Loucy (cell line): ENCODE measurements around the gene DHX34.

Experiments used
- EZH2phosphoT487 ChIP-seq: fragments of 200-600 bp; IDR thresholded peaks from 2 replicates; pipeline ENCODE4 v1.6.1; 2018; ENCODE audit warnings: antibody characterized with exemption, mild to moderate bottlenecking, moderate library complexity, borderline replicate concordance
- TF ChIP-seq, protein P1 (sequence below): fragments of 200-600 bp; sonication (generic); conservative IDR thresholded peaks from 2 replicates; pipeline ENCODE4 v1.5.1; 2014; ENCODE audit warnings: mild to moderate bottlenecking, antibody characterized with exemption, low read length

DNA sequence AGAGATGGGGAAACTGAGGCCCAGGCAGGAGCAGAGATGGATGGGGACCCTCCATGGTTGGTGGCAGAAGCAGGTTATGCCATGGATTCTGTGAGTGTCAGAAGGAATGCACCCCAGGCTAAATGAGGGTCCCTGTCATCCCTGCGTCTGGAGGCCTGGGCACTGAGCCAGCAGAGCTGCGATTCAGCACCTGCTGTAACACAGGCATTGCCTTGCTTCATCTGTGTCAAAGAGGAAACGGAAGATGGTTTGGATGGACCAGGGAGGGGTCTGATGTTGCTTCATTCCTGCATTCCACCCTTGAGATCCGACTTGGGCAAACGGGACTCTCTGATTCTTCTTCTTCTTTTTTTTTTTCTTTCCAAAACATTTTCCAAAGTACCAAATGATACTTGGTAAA is 38.3 kb upstream of the DHX34 start:
- TF ChIP-seq, protein P1, sequence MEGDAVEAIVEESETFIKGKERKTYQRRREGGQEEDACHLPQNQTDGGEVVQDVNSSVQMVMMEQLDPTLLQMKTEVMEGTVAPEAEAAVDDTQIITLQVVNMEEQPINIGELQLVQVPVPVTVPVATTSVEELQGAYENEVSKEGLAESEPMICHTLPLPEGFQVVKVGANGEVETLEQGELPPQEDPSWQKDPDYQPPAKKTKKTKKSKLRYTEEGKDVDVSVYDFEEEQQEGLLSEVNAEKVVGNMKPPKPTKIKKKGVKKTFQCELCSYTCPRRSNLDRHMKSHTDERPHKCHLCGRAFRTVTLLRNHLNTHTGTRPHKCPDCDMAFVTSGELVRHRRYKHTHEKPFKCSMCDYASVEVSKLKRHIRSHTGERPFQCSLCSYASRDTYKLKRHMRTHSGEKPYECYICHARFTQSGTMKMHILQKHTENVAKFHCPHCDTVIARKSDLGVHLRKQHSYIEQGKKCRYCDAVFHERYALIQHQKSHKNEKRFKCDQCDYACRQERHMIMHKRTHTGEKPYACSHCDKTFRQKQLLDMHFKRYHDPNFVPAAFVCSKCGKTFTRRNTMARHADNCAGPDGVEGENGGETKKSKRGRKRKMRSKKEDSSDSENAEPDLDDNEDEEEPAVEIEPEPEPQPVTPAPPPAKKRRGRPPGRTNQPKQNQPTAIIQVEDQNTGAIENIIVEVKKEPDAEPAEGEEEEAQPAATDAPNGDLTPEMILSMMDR = no peak
- no peak for TF ChIP-seq EZH2phosphoT487
